ENCODE data around the gene ZNF205. TPM values are rescaled to one million over a fixed set of nuclear protein-coding genes. Genes with fewer than 3 reads are reported as not detected.

The ZNF205 gene
- total RNA-seq, 1 experiment from 2014 or later = 15.3 TPM

DNA sequence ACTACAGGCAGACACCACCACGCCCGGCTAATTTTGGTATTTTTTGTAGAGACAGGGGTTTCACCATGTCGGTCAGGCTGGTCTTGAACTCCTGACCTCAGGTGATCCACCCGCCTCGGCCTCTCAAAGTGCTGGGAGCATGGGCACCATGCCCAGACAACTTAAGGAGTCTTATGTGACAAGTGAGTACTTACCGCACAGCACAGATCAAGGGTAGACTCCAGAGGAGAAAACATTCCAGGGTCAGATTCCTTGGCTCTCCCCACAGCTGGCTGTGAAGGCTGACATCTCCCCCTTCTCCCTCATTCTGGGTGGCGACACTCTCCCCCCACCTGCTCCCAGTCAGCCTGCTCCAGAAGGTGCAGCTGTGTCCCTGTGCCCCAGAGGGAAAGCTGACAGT lies 23.9 kb upstream of the ZNF205 start:
- no peaks in the 10 kb centered on the region for H3K9me3 ChIP-seq (replicated peaks)
- 0 out of 2 replicates have a peak, but pooled peaks cover 3% of the 10 kb centered on the region for H3K27me3 ChIP-seq (replicated peaks)
- H3K4me1 ChIP-seq (replicated peaks) = no peaks in the 10 kb centered on the region
- H3K36me3 ChIP-seq = no peaks in the 10 kb centered on the region
- H3K27ac ChIP-seq = no peak overlapping the region
- H3K4me3 ChIP-seq = no peak overlapping the region
- no peak for DNase-seq (ENCODE audit: low read depth in 1 of 2, low spot score in 2 of 2)

DNA sequence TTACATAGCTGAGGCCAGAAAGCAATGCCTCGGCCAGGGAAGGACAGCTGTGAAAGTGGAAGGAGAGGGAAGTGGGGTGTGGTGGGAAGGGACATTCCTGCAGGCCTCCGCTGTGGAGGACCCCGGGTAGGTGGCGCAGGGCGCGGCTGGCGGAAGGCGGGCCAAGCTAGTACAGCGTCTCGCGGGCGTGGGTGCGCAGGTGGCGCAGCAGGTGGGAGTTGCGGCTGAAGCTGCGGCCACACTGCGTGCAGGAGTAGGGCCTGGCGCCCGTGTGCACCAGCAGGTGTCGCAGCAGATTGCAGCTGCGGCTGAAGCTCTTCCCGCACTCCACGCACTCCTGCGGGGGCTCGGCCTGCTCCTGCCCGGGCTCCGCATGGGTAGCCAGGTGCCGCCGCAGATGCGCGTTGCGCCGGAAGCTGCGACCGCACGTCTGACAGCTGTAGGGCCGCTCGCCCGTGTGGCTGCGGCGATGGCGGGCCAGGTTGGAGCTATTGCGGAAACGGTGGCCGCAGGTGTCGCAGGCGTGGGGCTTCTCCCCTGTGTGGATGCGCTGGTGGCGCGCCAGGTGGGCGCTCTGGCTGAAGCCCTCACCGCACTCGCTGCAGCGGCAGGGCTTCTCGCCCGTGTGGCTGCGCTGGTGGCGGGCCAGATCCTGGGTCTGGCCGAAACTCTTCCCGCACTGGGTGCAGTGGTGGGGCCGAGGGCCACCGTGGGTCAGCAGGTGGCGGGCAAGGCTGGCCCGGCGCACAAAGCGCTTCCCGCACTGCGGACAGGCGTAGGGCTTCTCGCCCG lies 23.3 kb upstream of the ZNF205 start:
- Histone ChIP-seq H3K4me3 (no peak overlapping the region), H3K9me3 (replicated peaks) (no peaks in the 10 kb centered on the region), H3K27me3 (replicated peaks) (0 out of 2 replicates have a peak, but pooled peaks cover 3% of the 10 kb centered on the region), H3K4me1 (replicated peaks) (no peaks in the 10 kb centered on the region), H3K27ac (no peak overlapping the region), H3K36me3 (no peaks in the 10 kb centered on the region)
- no peak for DNase-seq (ENCODE audit: low read depth in 1 of 2, low spot score in 2 of 2)

DNA sequence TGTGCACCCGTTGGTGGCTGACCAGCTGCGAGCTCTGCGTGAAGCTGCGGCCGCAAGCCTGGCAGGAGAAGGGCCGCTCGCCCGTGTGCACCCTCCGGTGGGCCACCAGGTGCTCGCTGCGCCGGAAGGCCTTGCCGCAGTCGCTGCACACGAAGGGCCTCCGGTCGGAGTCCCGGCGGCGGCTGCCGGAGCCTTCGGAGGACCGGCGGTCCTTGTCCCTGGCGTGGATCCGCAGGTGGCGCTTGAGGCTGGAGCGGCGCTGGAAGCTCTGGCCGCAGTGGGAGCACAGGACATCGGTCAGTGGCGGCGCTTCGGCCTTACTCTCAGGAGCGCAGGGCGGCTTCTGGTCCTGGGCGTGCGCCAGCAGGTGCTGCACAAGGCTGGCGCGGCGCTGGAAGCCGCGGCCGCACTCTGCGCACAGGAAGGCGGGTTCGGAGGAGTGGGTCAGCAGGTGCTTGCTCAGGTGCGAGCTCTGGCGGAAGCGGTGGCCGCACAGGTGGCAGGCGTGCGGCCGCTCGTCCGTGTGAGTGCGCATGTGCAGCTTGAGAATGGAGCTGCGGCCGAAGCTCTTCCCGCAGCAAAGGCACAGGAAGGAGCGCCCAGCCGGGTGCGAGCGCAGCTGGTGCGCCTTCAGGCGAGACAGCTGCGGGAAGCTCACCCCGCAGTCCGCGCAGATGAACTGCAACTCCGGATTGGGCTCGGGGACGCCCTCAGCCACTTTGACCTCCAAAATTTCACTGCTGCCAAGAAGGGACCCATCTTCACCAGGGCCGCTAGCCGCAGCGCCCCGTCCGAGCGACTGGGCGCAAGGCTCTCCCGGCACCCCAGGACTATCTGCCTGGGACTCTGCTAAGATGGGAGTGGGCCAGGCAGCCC lies 22.4 kb upstream of the ZNF205 start:
- Histone ChIP-seq H3K27me3 (replicated peaks) (0 out of 2 replicates have a peak, but pooled peaks cover 3% of the 10 kb centered on the region), H3K4me3 (no peak overlapping the region), H3K4me1 (replicated peaks) (no peaks in the 10 kb centered on the region), H3K9me3 (replicated peaks) (no peaks in the 10 kb centered on the region), H3K27ac (no peak overlapping the region), H3K36me3 (no peaks in the 10 kb centered on the region)
- no peak for DNase-seq (ENCODE audit: low read depth in 1 of 2, low spot score in 2 of 2)

DNA sequence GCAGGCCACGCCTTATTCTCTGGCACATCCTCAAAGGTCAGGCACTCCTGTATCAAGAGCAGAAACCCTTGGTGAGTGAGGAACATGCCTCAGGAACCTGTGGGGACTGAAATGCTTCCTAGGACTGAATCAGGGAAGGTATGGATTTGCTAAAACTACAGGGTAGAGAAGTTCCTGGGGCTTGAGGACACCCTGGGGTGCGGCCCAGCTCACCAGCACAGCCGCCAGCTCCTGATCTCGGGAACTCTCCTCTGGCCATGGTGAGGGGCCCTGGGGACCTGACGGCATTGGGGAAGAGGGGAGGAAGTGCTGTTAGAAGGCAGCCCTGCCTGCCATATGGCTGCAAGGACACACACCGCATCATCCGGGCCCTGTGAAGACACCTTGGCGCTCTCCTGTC lies 20.8 kb upstream of the ZNF205 start:
- no peaks in the 10 kb centered on the region for H3K36me3 ChIP-seq
- no peaks in the 10 kb centered on the region for H3K9me3 ChIP-seq (replicated peaks)
- DNase-seq (ENCODE audit: low read depth in 1 of 2, low spot score in 2 of 2) = no peak
- no peak overlapping the region for H3K4me3 ChIP-seq
- H3K27ac ChIP-seq = no peak overlapping the region
- H3K4me1 ChIP-seq (replicated peaks) = no peaks in the 10 kb centered on the region
- H3K27me3 ChIP-seq (replicated peaks) = no peaks in the 10 kb centered on the region

DNA sequence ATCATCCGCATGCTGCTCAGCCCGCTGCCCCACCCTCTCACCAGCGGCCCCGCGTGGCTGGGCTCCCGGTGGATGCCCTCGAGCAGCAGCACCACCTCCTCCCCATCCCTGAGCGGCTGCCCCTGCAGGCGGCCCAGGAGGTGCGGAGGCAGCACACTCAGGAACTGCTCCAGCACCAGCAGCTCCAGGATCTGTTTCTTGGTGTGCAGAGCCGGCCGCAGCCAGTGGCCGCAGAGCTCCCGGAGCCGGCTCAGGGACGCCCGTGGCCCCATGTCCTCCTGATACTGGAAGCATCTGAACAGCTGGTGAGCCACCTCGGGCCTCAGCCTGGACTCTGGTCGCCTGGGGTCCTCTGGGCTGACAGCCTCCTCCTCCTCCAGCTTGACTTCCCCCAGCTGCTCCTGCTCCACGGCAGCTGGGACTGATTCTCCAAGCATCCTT lies 19.9 kb upstream of the ZNF205 start:
- H3K9me3 ChIP-seq (replicated peaks) = no peaks in the 10 kb centered on the region
- H3K36me3 ChIP-seq = no peaks in the 10 kb centered on the region
- no peak overlapping the region for H3K27ac ChIP-seq
- H3K4me1 ChIP-seq (replicated peaks) = no peaks in the 10 kb centered on the region
- no peaks in the 10 kb centered on the region for H3K27me3 ChIP-seq (replicated peaks)
- DNase-seq (ENCODE audit: low read depth in 1 of 2, low spot score in 2 of 2) = no peak
- no peak overlapping the region for H3K4me3 ChIP-seq

DNA sequence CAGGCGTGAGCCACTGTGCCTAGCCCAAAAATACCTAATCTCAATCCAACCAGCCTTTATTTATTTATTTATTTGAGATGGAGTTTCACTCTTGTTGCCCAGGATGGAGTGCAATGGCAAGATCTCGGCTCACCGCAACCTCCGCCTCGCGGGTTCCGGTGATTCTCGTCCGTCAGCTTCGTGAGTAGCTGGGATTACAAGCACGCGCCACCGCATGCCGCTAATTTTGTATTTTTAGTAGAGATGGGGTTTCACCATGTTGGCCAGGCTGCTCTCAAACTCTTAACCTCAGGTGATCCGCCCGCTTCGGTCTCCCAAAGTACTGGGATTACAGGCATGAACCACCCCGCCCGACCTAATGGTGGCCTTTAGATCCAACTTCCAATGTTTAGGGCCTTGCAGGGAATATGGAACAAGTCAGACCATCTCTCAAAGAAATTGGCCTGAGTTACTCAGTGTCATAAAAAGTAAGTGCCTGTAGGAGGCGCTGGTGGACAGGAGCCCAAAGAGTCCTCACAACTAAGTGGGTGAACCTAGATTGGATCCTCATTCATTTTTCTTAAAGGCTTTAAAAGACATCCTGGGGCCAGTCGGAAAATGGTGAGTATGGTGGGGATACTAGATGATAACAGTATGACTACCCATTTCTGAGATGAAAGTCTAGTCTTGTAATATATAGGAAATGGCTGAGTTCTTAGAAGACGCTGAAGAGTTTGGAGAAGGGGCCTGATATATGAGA lies 17.9 kb upstream of the ZNF205 start:
- peak in 1 of 2 experiments; percentile 10 for DNase-seq (ENCODE audit: low read depth in 1 of 2, low spot score in 2 of 2)
- Histone ChIP-seq H3K36me3 (no peaks in the 10 kb centered on the region), H3K4me3 (no peak overlapping the region), H3K27me3 (replicated peaks) (no peaks in the 10 kb centered on the region), H3K27ac (no peak overlapping the region), H3K9me3 (replicated peaks) (no peaks in the 10 kb centered on the region), H3K4me1 (replicated peaks) (no peaks in the 10 kb centered on the region)

DNA sequence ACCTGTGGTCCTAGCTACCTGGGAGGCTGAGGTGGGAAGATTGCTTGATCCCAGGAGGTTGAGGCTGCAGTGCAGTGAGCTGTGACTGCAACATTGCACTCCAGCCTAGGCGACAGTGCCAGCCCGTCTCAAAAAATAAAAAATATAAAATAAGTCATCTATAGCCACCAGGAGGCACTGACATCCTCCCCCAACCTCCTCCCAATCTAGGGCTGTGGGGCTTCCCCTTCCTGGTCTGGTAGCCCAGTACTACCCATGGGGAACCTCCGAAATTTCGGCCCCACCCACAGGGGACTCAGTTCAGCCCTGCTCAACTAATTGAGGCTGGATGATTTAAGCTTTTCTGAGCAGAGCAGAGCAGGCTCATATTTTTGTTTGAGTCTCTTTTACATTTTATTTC lies 16.5 kb upstream of the ZNF205 start:
- Histone ChIP-seq H3K4me1 (replicated peaks) (peaks cover 5% of the 10 kb centered on the region; the same call in 1 of the 2 replicates), H3K27me3 (replicated peaks) (no peaks in the 10 kb centered on the region), H3K4me3 (no peak overlapping the region), H3K9me3 (replicated peaks) (no peaks in the 10 kb centered on the region), H3K36me3 (no peaks in the 10 kb centered on the region), H3K27ac (no peak overlapping the region)
- no peak for DNase-seq (ENCODE audit: low read depth in 1 of 2, low spot score in 2 of 2)

DNA sequence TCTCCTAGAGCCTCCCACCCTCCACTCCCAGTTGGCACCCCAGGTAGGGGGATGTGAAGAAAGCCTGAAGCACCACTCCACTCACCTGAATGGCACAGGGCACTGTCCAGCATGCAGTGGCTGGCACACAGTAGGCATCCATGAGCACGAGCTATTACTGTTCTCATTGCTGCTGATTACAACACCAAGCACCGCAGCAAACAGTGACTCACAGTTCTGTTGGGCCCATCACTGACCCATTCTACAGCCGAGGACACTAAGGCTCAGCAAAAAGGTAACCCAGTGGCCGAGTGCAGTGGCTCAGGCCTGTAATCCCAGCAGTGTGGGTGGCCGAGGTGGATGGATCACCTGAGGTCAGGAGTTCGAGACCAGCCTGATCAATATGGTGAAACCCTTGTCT lies 16.0 kb upstream of the ZNF205 start:
- Histone ChIP-seq H3K4me1 (replicated peaks) (peaks cover 5% of the 10 kb centered on the region; the same call in 1 of the 2 replicates), H3K27ac (no peak overlapping the region), H3K9me3 (replicated peaks) (no peaks in the 10 kb centered on the region), H3K36me3 (no peaks in the 10 kb centered on the region), H3K4me3 (no peak overlapping the region), H3K27me3 (replicated peaks) (no peaks in the 10 kb centered on the region)
- DNase-seq (ENCODE audit: low read depth in 1 of 2, low spot score in 2 of 2) = no peak

DNA sequence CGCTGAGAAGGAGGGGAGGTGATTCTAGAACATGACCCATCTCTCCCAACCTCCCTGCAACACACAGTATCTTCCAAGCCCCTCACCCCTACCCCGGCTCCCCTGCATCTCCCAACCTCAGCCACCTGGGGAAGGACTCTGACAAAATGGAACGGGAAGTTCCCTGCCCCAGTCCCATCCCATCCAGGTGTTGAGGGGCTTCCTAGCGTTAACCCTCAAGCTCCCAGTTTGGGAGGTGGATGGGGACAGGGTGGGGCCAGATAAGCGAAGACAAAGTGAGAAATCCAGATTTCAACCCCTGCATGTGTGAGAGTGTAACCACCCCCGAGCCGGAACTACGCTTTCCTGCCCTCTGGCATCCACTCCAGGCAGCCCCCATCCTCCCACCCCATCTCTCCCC lies 15.1 kb upstream of the ZNF205 start:
- Histone ChIP-seq H3K4me1 (replicated peaks) (peaks cover 5% of the 10 kb centered on the region; the same call in 1 of the 2 replicates), H3K27me3 (replicated peaks) (no peaks in the 10 kb centered on the region), H3K36me3 (no peaks in the 10 kb centered on the region), H3K9me3 (replicated peaks) (no peaks in the 10 kb centered on the region), H3K4me3 (no peak overlapping the region), H3K27ac (no peak overlapping the region)
- DNase-seq (ENCODE audit: low read depth in 1 of 2, low spot score in 2 of 2) = no peak

DNA sequence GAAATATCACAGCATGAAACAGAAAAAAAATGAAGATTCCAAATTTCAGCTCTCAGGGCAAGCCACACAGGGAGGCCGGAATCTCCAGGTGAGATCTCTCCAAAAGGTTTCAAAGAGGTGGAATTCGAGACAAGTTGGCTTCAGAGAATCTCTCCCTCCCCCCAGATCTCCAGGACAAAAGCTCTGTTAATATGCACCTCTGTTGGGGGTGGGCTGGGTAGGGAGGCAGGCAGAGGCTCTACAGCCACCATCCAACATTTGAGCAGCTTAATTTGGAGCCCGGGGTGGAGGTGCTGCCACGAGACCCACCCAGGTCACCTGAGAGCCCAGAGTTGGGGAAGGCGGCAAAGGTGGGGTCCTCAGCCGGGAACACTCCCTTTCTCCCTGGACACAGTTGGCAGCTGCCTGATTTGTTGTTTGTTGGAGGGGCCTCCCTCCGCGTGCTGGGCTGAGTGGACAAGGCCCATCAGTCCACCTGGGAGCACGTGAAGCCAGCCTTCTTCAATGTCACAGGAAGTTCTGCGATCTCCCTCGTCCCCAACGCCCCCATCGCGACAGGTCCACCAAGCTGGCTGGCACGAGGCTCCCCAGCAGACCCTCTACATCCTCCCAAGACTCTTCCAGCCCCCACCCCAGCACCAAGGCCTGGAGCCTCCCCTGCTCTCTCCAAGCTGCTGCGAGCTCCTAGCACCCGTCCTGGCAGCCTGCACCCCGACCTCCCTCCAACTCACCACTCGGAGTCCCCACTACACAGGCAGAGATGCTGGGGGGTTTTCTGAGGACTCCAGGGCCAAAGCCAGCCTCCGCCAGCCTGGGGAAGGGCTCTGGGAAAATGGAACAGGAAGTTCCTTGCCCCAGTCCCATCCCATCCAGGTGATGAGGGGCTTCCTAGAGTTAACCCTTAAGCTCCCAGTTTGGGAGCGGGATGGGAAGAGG lies 13.7 kb upstream of the ZNF205 start, which contains the start of gene ZSCAN10:
ZSCAN10 (minus strand) TSS at position 836 of the 936 bp plus-strand sequence. CDS start 6,357 bp downstream, outside the sequence.
- Histone ChIP-seq H3K4me3 (no peak within 1 kb of the TSS), H3K4me1 (replicated peaks) (peaks cover 5% of the 10 kb centered on the region; the same call in 1 of the 2 replicates), H3K27ac (no peak within 1 kb of the TSS), H3K36me3 (no peaks in the 10 kb centered on the region), H3K27me3 (replicated peaks) (no peaks in the 10 kb centered on the region), H3K9me3 (replicated peaks) (no peaks in the 10 kb centered on the region)
- no peak for DNase-seq (ENCODE audit: low read depth in 1 of 2, low spot score in 2 of 2)

DNA sequence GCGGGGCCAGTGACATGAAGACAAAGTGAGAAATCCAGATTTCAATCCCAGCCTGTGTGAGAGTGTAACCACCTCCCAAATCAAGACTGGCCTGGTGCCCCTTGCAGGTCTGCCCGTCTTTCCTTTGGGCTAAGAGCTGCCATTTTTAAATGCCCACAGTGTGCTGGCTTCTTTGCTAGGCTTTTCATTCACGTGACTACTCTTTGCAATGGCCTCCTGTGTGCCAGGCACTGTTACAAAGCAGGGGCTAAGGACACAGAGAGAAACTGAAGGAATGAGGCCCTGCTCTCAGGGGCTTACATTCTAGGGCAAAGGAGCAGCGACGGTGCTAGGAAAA lies 13.0 kb upstream of the ZNF205 start:
- DNase-seq (ENCODE audit: low read depth in 1 of 2, low spot score in 2 of 2) = no peak
- Histone ChIP-seq H3K4me1 (replicated peaks) (peaks cover 5% of the 10 kb centered on the region; the same call in 1 of the 2 replicates), H3K9me3 (replicated peaks) (no peaks in the 10 kb centered on the region), H3K27me3 (replicated peaks) (no peaks in the 10 kb centered on the region), H3K27ac (no peak overlapping the region), H3K4me3 (no peak overlapping the region), H3K36me3 (no peaks in the 10 kb centered on the region)

DNA sequence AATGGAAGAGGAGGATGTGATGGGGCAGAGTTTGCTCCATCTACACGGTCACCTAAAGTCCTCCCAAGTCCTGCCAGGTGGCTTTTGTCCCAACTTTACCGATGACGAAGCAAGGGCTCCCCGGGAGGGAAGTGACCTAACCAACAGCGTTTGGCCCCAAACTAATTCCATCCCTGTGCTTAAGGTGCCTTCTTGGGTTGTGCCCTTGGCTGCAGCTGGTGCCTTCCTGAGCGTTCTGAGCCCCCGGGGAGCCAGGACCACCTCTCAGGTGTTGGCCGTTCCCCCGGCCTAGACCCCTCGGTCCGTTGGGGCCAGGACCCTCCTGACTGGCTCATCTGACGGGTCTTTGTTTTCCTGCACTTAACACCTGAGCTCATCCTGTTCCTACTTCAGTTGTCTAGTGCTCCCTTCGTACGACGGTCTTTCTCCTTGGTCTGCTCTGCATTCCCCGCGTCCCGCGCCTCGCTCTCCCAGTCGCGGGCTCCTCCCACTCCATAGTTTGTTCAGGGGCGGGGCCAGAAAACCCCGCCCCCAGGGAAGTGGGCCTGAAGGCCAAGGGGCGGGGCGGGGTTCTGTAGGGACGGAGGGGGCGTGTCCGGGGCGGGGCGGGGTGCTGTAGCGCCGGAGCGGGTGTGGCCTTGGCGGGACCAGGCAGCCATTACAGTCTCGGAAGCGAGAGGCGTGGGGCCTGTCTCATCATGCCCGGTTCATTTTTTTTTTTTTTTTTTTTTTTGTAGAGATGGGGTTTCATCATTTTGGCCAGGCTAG lies 12.5 kb upstream of the ZNF205 start:
- H3K36me3 ChIP-seq = no peaks in the 10 kb centered on the region
- no peak overlapping the region for H3K27ac ChIP-seq
- H3K27me3 ChIP-seq (replicated peaks) = no peaks in the 10 kb centered on the region
- peak; percentile 83 to 91 for DNase-seq (ENCODE audit: low read depth in 1 of 2, low spot score in 2 of 2)
- peaks cover 5% of the 10 kb centered on the region; the same call in 1 of the 2 replicates for H3K4me1 ChIP-seq (replicated peaks)
- no peak overlapping the region for H3K4me3 ChIP-seq
- no peaks in the 10 kb centered on the region for H3K9me3 ChIP-seq (replicated peaks)

Data from SJSA1 (cell line).